DMS79 treated with DMSO at 0.1 percent for 48 hours (cell line): Measurements from ENCODE around the gene TSPEAR.
"Not testable (repeated sequence)": the region's sequence is repeated elsewhere in the genome, so short reads cannot be mapped to it uniquely, and the experiment has no call there.

Source experiments
- DNase-seq: peaks from one replicate; lab custom pipeline; 2025; lab: John Stamatoyannopoulos, UW

TSPEAR gene

DNA sequence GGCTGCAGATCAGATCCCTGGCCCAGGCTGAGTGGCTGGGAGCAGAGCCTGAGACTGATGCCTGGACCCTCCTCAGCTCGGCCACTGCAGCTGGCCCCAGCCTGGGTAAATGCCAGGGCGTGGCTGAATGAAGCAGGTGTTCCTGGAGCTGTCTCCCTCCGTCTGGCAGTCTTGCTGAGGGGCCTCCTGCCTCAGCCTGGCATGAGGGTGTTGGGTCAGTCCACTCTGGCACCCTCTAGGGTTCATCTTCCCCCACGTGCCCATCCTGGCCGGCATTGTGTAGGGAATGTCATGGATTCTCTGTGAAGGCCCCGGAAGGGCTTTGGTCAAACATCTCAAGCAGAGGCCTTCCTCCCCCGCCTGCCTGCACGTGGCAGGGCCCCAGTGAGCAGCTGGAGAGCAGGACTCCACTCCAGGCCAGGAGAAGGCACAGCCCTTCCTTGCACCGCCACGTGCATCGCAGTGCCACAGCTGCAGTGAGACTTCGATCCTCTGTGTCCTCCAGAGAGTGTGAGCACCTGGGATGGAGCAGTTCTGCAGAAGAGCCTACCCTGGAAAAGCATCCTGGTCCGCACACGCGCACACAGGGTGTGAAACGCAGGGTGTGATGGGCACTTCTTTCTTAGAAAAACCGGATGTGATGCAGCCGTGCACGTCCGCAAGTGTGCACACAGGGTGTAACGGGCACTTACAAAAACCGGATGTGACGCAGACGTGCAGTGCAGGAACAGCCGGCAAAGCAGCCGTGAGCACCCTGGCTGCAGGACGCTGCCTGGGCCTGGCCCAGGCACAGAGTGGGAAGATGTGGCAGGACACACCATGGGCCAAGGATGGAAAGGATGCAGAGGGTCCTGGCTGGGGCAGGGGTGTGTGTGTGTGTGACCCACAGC lies 142.5 kb downstream of the TSPEAR start:
- no peak for DNase-seq

GRCh38 chr21:44568261-44568660 lies 143.1 kb downstream of the TSPEAR start:
- no peak for DNase-seq

- no peak for DNase-seq
Observed at GRCh38 chr21:44567481-44568171, 143.7 kb downstream of the TSPEAR start.

GRCh38 chr21:44566403-44566802 lies 145.0 kb downstream of the TSPEAR start:
- DNase-seq = no peak

DNA sequence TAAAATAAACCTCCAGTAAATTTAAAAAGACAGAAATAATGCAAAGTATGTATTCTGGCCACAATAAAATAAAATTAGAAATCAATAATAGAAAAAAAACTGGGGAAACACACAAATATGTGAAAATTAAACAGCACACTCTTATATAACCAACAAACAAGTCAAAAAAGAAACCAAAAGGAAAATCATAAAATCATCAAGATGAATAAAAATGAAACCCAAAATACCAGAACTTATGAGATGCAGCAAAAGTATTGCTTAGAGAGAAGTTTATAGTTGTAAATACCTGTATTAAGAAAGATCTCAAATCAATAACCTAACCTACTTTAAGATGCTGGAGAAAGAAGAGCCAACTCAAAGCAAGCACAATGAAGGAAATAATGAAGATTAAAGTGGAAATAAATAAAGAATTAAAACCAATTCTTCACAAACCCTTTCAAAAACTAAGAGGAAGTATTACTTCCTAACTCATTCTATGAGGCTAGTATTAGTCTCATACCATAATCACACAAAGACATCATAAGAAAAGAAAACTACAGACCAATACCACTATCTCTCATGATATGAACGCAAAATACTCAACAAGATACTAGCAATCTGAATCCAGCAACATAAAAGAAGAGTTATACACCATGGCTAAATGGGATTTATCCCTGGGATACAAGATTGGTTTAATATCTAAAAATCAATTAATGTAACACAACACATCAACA lies 146.3 kb downstream of the TSPEAR start:
- no peak for DNase-seq

- no peak for DNase-seq
Observed at GRCh38 chr21:44564099-44564498, 147.3 kb downstream of the TSPEAR start.

DNA sequence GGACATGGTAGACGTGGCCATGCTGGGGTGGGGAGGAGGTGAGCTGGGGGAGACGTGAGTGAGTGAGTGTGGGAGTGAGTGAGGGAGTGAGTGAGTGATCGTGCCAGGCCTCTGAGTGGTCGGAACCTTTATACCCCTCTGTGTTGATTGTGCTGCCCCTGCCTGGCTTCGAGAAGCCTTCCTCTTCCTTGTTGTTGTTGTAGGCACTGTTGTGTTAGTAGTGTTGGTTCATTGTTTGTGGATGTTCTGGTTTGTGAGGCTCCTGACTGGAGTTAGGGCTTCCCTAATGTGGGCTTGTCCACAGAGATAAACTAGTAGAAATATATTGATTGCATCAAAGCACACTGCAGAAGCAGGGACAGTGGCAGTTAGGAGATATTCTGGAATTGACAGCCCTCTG lies 152.7 kb downstream of the TSPEAR start, which contains the start of gene KRTAP10-3:
TSS of gene KRTAP10-3 (minus strand) at position 101 of the 400 bp plus-strand sequence. CDS start at position 21, 80 bp downstream.
- no peak for DNase-seq

DNA sequence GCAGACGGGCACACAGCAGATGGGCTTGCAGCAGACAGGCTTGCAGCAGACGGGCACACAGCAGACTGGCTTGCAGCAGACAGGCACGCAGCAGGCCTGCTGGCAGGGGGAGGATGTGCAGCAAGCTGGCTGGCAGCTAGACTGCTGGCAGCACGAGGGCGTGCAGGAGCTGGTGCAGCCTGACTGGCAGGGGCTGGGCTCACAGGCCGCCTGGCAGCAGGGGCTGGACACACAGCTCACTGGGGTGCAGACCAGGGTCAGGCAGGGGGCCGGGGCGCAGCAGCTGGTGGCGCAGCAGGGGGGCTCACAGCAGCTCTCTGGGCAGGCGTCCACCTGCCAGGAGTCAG lies 153.1 kb downstream of the TSPEAR start:
- DNase-seq = not testable (repeated sequence)

- no peak for DNase-seq
Observed at GRCh38 chr21:44557491-44558328, 153.7 kb downstream of the TSPEAR start.

- DNase-seq = no peak
Observed at GRCh38 chr21:44556879-44557278, 154.5 kb downstream of the TSPEAR start.

DNA sequence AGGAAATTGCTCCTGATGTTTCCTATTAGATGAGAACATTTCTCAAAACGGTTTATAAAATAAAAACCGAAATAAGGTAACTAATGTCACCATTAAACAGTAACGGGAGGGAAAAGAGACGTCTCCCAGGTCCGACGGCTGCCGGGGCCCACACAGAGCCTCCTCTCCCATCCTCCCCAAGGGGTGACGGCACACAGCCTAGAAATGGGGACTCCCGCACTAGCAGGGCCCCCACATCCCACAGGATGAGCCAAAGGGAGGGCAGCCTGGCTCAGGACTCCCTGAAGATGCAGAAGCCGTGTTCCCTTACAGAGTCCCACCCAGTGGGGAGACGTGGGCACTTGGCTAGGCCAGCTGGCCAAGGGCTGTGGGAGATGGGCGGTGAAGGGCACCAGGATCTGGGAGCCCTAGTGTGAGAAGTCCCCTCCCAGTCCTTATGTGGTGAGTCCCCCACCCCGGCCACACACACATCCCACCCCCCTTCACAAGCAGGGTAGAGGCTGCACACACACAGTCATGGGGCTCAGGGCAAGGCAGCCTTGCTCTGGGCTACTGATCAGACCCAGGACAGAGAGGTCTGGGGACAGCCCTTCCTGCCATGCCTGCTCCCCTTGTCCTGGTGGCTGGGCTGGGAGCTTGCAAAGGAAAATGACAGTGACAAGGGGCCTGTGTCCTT lies 156.0 kb downstream of the TSPEAR start:
- no peak for DNase-seq

GRCh38 chr21:44552681-44553080 lies 158.7 kb downstream of the TSPEAR start:
- no peak for DNase-seq

DNA sequence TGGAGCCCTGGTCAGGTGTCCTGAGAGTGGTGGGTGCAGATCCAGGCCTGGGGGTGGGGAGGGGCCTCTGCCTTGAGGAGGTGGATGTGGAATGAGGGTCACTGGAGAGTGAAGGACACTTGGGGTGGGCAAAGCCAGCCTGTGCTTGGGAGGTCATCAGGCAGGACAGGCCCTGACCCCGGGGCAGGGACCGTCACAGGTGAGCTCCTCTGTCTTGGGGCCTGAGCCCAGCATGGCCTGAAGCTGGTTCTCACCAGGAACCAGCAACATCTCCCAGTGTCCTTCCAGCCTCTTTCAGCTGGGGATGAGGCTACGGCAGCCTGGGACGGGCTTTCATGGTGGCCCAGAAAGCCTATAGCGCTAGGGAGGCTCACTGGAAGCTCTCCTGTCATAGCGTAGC lies 159.2 kb downstream of the TSPEAR start:
- no peak for DNase-seq

DNA sequence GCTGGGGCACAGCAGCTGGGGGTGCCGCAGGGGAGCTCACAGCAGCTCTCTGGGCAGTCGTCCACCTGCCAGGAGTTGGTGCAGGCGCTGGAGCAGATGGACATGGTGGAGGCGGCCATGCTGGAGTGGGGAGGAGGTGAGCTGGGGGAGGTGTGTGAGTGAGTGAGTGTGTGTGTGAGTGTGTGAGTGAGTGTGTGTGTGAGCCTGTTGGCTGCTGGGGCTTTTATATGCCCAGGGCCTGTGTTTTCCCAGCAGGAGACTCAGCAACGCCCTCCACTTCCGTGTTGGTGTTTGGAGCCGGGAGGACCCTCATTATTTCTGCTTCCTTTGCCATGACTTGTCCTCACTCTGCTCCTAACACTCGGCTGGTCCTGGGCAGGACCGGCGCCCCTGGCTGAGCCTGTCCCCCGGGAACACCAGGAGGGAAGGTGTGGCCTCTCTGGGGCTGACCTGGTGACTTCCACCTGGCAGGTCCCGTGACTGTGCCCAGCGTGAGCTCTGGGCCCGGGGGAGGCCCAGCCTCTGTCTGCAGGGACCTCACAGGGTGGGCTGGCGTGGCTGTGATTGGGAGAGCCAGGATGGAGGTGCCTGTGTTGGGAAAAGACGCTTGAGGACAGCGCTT lies 159.9 kb downstream of the TSPEAR start, which contains the start of gene KRTAP10-2:
TSS of gene KRTAP10-2 (minus strand) at position 166 of the 622 bp plus-strand sequence. CDS start at position 119, 47 bp downstream.
- no peak for DNase-seq

- no peak for DNase-seq
Observed at GRCh38 chr21:44550807-44551206, 160.6 kb downstream of the TSPEAR start.

DNA sequence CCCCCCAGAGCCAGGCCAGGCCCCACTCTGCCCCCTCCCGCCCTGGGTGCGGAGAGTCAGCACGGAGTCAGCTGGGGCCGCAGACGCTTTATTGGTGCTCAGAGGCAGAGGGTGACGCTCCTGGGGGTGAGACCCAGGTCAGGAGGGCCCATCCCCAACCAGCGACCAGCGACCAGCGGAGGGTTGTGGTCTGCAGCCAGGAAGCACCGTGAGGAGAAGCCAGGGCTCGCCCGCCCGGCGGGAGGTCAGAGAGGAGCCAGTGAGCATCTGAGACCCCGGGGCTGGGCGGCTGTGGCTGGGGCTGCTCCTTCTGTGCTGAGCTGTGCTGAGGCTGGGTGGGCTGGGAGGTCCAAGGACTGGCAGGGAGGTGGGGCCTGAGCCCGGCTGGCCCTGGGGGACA lies 161.1 kb downstream of the TSPEAR start:
- not testable (repeated sequence) for DNase-seq

DNA sequence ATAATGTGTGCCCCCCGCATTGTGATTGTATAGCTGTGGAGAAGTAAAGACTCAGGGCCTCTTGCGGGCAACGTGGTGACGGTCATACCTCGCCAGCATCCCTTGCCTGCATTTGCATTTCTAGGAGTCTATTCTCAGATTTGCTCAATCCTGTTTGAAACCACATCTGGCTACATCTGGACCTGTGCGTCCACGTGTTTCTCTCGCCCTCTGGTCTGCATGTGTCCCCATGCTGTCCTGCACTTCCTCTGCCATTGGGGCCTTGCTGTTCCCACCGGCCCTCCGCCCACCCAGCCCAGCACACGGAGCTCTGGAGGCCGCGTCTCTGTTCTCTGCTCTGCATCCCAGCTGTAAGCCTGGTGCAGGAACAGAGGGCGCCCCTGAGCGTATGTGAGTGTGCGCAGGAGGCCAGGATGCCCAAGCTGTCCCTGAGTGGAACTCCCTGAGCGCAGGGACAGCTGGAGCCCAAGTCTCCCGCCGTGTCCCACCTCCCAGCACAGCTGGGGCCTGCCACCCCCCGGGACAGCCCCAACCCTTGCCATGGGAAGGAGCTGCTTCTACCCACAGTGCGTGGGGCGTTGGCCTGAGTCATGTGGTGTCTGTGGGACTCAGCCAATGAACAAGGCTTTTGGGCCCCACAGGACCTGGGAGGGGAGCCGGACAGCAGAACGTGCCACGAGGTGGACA lies 161.7 kb downstream of the TSPEAR start:
- DNase-seq = no peak

GRCh38 chr21:44548922-44549321 lies 162.4 kb downstream of the TSPEAR start:
- no peak for DNase-seq

DNA sequence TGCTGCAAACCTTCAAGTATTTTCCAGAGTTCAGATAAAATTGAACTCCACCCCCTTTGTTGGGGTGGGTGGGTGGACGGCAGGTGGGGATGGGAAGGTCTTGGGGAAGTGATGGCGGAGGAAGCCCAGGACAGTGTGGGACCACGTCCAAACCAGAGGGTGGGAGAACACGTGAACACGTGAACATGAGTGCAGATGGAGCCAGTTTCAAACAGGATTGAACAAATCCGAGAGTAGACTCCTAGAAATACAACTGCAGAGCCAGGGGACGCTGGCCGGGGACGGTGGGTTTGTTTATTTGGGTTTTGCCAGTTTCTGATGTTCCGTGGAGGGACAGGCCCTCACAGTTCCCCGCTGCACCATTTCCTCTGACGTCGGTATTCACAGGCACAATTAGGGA lies 163.0 kb downstream of the TSPEAR start:
- no peak for DNase-seq
